Endothelial cell of umbilical vein (primary cell): ENCODE results near the gene SLC39A11.

Source experiments
- POLR2A ChIP-seq: IDR thresholded peaks from 2 replicates; pipeline ENCODE4 v1.6.1; 2012; ENCODE audit warnings: low read depth, mild to moderate bottlenecking, control low read depth, low read length
- POLR2AphosphoS5 ChIP-seq: IDR thresholded peaks from 2 replicates; pipeline ENCODE4 v1.6.1; 2012; ENCODE audit warnings: low read depth, mild to moderate bottlenecking, control low read depth, low read length, moderate library complexity; ENCODE audit not compliant: insufficient read depth
- TF ChIP-seq, protein P1 (sequence below), 2 donors: IDR thresholded peaks; 1 replicate in 1 of 2; 2 replicates in 1 of 2; pipeline ENCODE4 v1.5.1; 2011; ENCODE audit warnings: low read length in 2 of 2, mild to moderate bottlenecking in 2 of 2, moderate library complexity in 2 of 2, control low read depth in 1 of 2, inconsistent platforms in 1 of 2, low read depth in 1 of 2; ENCODE audit not compliant: insufficient read depth in 1 of 2; ENCODE audit errors: extremely low read depth in 1 of 2

DNA sequence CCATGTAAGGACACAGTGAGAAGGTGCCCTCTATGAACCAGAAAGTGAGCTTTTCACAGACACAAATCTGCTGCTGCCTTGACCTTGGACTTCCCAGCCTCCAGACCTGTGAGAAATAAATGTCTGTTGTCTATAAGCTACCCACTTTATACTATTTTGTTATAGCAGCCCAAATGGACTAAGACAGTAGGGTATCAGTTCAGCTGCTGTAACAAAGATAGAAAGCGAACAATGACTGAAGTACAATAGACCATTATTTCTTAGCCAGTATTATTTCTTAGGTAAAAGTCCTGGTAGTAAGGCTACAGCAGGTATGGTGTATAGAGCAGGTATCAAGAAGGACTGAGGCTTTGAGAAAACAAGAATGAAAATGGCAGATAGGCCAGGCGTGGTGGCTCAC lies 117.0 kb downstream of the SLC39A11 start:
- TF ChIP-seq, protein P1, sequence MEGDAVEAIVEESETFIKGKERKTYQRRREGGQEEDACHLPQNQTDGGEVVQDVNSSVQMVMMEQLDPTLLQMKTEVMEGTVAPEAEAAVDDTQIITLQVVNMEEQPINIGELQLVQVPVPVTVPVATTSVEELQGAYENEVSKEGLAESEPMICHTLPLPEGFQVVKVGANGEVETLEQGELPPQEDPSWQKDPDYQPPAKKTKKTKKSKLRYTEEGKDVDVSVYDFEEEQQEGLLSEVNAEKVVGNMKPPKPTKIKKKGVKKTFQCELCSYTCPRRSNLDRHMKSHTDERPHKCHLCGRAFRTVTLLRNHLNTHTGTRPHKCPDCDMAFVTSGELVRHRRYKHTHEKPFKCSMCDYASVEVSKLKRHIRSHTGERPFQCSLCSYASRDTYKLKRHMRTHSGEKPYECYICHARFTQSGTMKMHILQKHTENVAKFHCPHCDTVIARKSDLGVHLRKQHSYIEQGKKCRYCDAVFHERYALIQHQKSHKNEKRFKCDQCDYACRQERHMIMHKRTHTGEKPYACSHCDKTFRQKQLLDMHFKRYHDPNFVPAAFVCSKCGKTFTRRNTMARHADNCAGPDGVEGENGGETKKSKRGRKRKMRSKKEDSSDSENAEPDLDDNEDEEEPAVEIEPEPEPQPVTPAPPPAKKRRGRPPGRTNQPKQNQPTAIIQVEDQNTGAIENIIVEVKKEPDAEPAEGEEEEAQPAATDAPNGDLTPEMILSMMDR (IDR thresholded peaks at IDR 0.05; ENCODE audit: extremely low read depth in 1 of 2, insufficient read depth in 1 of 2, low read depth in 1 of 2, low read length in 2 of 2) = no peak
- TF ChIP-seq POLR2A (no peak), POLR2AphosphoS5 (no peak)
